Measurements from ENCODE around the gene RSRP1.
"Not testable (repeated sequence)": the region's sequence is repeated elsewhere in the genome, so short reads cannot be mapped to it uniquely, and the experiment has no call there.

Gene RSRP1

GRCh38 chr1:25267288-25268142 is 20.3 kb upstream of the RSRP1 start:
- peak overlapping the region; percentile 60 for H3K4me3 ChIP-seq (ENCODE audit: low read depth, low read length)
- DNase-seq (ENCODE audit: low read depth, low spot score) = peak; percentile 78
- in situ Hi-C loops (cut with HindIII; ENCODE audit: low sequenced_read_pairs) = not testable (repeated sequence)

GRCh38 chr1:25266554-25267287 is 19.5 kb upstream of the RSRP1 start:
- in situ Hi-C loops (cut with HindIII; ENCODE audit: low sequenced_read_pairs); DNase-seq (ENCODE audit: low read depth, low spot score): not testable (repeated sequence)
- TF ChIP-seq, protein P1, sequence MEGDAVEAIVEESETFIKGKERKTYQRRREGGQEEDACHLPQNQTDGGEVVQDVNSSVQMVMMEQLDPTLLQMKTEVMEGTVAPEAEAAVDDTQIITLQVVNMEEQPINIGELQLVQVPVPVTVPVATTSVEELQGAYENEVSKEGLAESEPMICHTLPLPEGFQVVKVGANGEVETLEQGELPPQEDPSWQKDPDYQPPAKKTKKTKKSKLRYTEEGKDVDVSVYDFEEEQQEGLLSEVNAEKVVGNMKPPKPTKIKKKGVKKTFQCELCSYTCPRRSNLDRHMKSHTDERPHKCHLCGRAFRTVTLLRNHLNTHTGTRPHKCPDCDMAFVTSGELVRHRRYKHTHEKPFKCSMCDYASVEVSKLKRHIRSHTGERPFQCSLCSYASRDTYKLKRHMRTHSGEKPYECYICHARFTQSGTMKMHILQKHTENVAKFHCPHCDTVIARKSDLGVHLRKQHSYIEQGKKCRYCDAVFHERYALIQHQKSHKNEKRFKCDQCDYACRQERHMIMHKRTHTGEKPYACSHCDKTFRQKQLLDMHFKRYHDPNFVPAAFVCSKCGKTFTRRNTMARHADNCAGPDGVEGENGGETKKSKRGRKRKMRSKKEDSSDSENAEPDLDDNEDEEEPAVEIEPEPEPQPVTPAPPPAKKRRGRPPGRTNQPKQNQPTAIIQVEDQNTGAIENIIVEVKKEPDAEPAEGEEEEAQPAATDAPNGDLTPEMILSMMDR (IDR thresholded peaks at IDR 0.05; ENCODE audit: low read depth, low read length) = peak; percentile 20
- H3K4me3 ChIP-seq (ENCODE audit: low read depth, low read length) = peak overlapping the region; percentile 59

DNA sequence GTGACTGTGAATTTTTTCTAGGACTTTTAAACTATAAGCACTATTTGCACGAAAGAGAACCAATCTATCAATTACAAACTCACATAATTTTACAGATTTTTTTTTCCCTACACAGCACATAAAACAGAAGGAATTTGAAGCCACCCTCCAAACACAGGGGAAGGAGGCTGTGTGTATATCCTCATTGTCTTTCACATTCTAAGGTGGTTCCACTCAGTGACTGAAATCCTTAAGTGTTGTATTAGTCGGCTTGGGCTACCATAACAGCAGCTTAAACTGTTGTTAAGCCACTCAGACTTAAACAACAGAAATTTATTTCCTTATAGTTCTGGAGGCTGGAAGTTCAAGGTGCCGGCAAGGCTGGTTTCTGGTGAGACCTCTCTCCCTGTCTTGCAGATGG is 13.1 kb upstream of the RSRP1 start:
- in situ Hi-C loops (cut with HindIII; ENCODE audit: low sequenced_read_pairs); H3K4me3 ChIP-seq (ENCODE audit: low read depth, low read length); DNase-seq (ENCODE audit: low read depth, low spot score): not testable (repeated sequence)

DNA sequence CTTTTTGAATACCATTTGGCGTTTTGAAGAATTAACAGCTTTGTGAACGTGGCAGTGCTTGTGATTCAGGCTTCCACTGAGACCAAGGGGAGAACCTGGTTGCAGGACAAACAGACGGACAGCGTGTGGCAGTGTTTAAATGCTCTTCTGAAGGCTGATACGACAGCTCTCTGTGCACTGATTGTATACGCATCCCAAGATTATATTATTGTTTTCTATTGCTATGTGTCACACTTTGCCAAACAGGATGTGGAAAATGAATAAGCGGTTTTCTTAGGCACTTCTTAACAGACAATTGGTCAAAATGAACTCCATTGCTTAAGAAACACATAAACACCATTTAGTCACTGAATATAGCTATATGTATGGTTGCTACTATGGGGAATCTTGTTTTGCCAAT is 12.6 kb upstream of the RSRP1 start:
- peak; percentile 30 for DNase-seq (ENCODE audit: low read depth, low spot score)
- H3K4me3 ChIP-seq (ENCODE audit: low read depth, low read length); in situ Hi-C loops (cut with HindIII; ENCODE audit: low sequenced_read_pairs): not testable (repeated sequence)

- DNase-seq (ENCODE audit: low read depth, low spot score) = no peak
- TF ChIP-seq, protein P1 (IDR thresholded peaks at IDR 0.05; ENCODE audit: low read depth, low read length) = no peak
- in situ Hi-C loops (cut with HindIII; ENCODE audit: low sequenced_read_pairs) = no loop called here
- H3K4me3 ChIP-seq (ENCODE audit: low read depth, low read length) = no peak overlapping the region
Observed at GRCh38 chr1:25257196-25257595, 9.9 kb upstream of the RSRP1 start.

- no peak for DNase-seq (ENCODE audit: low read depth, low spot score)
- TF ChIP-seq, protein P1 (IDR thresholded peaks at IDR 0.05; ENCODE audit: low read depth, low read length) = no peak
- in situ Hi-C loops (cut with HindIII; ENCODE audit: low sequenced_read_pairs) = no loop called here
- no peak overlapping the region for H3K4me3 ChIP-seq (ENCODE audit: low read depth, low read length)
Observed at GRCh38 chr1:25256578-25256965, 9.3 kb upstream of the RSRP1 start.

DNA sequence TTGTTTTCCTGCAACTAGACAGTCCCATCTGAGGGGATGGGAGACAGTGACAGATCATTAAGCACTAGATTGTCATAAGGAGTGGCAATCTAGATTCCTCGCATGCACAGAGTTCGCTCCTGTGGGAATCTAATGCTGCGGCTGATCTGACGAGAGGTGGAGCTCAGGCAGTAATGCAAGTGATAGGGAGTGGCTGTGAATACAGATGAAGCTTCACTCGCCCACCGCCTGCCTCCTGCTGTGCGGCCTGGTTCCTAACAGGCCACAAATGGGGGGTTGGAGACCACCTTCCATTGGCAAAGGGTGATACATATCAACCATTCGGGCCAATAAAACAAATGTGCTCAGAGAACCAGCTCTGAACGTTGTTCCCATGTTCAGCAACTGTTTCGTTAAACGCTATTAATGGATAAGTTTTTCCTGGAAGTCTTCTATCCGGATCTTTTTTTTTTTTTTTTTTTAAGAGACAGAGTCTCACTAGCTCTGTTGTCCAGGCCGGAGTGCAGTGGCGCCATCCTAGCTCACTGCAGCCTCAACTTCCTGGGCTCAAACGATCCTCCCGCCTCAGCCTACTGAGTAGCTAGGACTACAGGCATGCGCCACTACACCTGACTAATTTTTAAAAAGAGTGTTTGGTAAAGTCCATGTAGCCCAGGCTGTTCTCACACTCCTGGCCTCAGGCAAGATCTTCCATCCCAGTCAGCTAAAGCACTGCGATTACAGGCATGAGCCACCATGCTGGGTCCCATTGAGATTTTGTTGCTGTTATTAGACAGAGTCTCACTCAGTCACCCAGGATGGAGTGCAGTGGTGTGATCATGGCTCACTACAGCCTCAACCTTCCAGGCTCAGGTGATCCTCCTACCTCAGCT is 8.7 kb upstream of the RSRP1 start:
- H3K4me3 ChIP-seq (ENCODE audit: low read depth, low read length) = no peak overlapping the region
- TF ChIP-seq, protein P1 (IDR thresholded peaks at IDR 0.05; ENCODE audit: low read depth, low read length) = no peak
- in situ Hi-C loops (cut with HindIII; ENCODE audit: low sequenced_read_pairs) = no loop called here
- DNase-seq (ENCODE audit: low read depth, low spot score) = no peak

All from astrocyte of the spinal cord (primary cell).